Thyroid gland (tissue), 4 donors: ENCODE results near the gene ACACB.

Experiments
- CTCF ChIP-seq, 6 experiments: fragments of 200-600 bp in 3 of 6; fragments of 450-650 bp in 3 of 6; sonication (generic) in 3 of 6; IDR thresholded peaks; one replicate each; pipeline ENCODE4 v1.5.1; 2016 to 2019; ENCODE audit warnings: antibody characterized with exemption in 6 of 6, mild to moderate bottlenecking in 2 of 6, inconsistent platforms in 1 of 6, moderate library complexity in 1 of 6
- POLR2A ChIP-seq, 2 donors: fragments of 450-650 bp; IDR thresholded peaks; one replicate each; pipeline ENCODE4 v1.6.1; 2017; ENCODE audit warnings: antibody characterized with exemption in 2 of 2, mild to moderate bottlenecking in 2 of 2, moderate library complexity in 1 of 2

- TF ChIP-seq CTCF (IDR thresholded peaks at IDR 0.05) (no peak), POLR2A (IDR thresholded peaks at IDR 0.05) (no peak)
Observed at GRCh38 chr12:109127533-109128242, 11.3 kb downstream of the ACACB start.
